Esophagus muscularis mucosa (tissue), 4 donors: ENCODE measurements around the gene TMEM190.

ENCODE experiments used
- CTCF ChIP-seq, 3 experiments: fragments of 200-600 bp in 2 of 3; fragments of 450-650 bp in 1 of 3; sonication (generic) in 2 of 3; IDR thresholded peaks; one replicate each; pipeline ENCODE4 v1.5.1; 2017 to 2019; ENCODE audit warnings: antibody characterized with exemption in 3 of 3, mild to moderate bottlenecking in 2 of 3, moderate library complexity in 1 of 3
- EP300 ChIP-seq: sonication (generic); formaldehyde crosslinking; IDR thresholded peaks from one replicate; pipeline ENCODE4 v1.6.1; 2017; ENCODE audit warnings: antibody characterized with exemption
- POLR2A ChIP-seq: fragments of 450-650 bp; IDR thresholded peaks from one replicate; pipeline ENCODE4 v1.6.1; 2017; ENCODE audit warnings: antibody characterized with exemption, moderate library complexity, mild to moderate bottlenecking, low read depth

DNA sequence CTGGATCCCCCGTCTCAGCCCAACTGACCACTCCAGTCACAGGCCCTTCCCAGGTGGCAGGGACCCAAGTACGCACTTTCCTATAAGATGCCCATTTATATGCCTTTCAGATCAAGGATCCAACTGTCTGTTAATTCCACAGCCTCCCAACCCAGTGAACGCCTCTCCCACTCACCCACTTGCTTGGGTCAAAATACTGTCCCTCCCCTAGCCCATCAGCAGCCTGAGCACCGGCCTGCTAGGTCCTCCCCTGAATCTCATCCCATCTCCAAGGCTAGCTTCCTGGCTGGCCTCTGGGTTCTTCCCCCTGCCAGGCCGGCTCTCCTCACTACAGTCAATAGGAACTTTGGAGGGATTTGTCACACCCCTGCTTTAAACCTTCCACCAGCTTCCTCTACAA, 29.0 kb downstream of the TMEM190 start:
- TF ChIP-seq CTCF (IDR thresholded peaks at IDR 0.05) (no peak), EP300 (no peak), POLR2A (no peak)
